GM21825 (cell line): Measurements from ENCODE around the gene CERK.

ENCODE experiments used
- ATAC-seq: cut with Tn5 transposase; IDR thresholded peaks from one replicate; pipeline ENCODE4 v1.9.1; 2021; ENCODE audit warnings: mild to moderate bottlenecking, moderate library complexity; ENCODE audit not compliant: unreplicated experiment

Gene CERK

DNA sequence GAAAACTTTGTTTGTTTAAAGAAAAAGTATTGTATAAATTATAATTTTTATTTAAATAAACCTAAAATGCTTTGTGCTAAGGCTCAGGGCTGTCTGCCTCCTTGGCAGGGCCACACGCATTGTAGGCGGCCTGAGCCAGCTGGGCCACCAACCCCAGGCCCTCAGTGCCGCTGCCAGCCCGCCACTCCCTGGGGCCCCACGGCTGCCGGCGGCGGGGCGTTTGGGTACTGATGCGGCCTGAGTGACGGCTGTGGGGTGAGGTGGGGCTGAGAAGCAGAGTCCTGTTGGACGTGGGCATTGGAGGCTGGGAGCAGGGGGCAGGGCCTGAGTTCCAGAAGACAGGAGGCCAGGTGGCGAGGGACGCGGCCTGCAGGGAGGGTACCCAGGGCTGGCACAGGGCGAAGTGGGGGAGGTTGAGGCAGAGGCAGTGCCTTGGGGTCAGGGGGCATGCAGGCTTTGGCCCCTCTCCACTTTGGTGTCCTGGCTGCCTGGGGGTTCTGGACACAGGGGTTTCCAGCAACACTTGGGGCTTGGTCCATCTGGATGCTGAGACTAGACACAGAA is 58.3 kb downstream of the CERK start:
- ATAC-seq = no peak

- no peak for ATAC-seq
Measured at GRCh38 chr22:46678785-46679700, 59.0 kb downstream of the CERK start.

DNA sequence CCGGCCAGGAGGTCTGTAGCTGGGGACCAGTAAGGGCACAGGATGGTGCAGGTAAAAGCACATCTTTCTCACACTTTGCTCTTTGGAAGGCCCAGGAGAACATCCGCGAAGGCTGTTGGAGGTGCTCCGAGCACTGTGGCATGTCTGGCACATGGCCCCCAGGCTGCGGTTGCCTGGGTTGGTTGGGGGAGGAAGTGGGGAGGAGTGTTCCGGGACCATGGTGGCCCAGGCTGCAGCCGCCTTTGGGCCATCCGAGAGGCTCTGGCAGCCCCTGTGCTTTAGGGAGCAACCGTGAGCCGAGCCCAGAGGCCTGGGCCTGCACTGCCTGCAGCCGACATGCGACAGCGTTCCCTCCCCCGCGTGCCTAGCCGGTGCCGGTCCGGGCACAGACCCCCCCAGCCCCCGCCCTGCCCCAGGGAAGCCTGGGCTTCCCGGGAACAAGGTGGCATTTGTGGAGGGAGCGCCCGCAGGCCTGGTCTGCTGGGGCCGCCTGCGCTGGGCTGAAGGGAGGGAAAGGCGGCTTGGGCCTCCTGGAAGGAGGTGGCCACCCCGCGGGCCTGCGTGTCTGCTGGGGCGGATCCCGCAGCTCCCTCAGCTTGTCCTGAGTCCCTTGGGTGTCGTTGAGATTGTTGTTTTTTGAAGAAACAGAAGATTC is 59.9 kb downstream of the CERK start:
- no peak for ATAC-seq

GRCh38 chr22:46677323-46678002 is 60.6 kb downstream of the CERK start:
- ATAC-seq = no peak

DNA sequence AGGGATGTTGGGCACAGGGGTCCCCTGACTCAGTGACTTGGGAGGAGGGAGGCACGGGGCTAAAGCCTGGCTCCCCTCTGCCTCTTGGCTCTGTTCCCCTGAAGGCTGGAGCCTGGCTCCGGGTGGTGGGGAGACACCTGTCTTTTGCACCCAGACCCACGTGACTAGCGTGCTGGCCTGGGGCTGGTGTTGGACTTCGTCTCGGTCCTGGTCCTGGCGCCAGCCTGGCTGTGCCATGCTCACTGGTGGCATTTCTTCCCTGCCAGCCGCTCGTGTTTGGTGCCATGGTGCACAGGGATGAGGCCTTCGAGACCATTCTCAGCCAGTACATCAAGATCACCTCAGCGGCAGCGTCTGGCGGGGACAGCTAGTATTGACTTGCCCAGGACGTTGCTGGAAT is 61.2 kb downstream of the CERK start:
- ATAC-seq = no peak

DNA sequence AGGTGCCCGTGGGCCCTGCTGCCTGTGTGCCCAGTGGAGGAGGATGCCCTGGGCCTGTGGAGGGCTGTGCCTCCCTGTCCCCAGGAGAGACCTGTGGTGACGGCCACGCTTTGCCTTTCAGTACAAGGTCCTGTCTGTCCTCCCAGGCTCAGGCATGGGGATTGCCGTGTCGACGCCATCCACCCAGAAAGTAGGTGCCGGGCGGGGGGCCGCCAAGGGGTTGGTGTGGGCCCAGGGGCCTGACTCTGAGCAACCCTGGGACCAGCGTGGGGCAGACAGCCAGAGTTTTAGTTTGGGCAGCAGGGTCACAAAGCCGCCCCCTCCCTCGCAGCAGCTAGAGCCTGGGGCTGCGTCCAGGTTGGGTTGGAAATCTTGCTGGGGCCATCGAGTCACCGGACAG is 61.6 kb downstream of the CERK start:
- ATAC-seq = no peak

- no peak for ATAC-seq
Measured at GRCh38 chr22:46675938-46676337, 62.1 kb downstream of the CERK start.

DNA sequence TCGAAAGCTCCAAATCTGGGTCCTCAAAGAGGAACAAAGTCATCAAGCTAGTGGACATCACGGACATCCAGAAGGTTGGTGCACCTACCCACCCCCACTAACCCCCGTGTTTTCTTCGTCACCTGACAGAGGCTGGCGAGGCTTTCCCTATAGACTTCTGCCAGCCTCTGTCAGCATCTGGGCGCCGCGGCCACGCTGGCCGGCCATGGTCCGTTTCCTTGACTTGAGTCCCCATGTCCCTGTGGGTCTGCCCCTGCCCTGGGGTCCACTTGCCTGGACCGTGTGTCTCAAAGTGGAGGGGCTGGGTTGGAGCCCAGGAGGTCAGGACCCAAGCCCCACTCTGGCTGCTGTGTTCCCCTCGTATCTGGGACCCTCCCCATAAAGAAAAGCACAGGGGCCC is 62.6 kb downstream of the CERK start:
- no peak for ATAC-seq

DNA sequence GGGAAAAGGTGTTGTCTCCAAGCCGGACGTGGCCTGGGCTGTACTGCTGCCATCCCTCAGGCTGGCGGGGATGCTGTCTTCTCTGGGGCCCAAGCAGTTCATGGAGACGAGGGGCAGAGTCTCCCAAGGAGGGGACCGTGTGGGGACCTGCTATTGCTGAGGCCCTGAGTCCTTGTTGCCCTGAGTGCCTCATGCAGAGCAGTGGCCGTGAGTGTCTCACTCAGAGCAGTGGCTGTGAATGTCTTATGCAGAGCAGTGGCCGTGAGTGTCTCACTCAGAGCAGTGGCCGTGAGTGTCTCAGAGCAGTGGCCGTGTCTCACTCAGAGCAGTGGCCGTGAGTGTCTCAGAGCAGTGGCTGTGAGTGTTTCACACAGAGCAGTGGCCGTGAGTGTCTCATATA is 63.1 kb downstream of the CERK start:
- ATAC-seq = no peak

DNA sequence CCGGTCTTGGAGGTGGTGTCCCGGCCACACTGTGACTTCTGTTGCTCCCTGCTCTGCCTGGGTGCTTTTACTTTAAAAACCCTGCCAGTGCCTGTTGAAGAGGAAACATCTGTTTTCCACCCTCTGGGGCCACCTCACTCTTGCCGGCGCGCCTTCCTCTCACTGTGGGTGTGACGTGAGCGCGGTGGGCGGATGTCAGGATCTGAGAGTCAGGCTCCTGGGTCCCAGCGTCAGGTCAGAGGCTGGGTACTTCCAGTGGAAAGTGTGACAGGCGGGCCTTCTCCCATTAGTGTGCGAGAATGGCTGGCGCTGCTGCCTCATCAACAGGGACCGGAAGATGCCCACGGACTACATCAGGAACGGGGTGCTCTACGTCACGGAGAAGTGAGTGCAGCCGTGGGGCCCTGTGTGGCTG is 63.7 kb downstream of the CERK start:
- ATAC-seq = no peak

DNA sequence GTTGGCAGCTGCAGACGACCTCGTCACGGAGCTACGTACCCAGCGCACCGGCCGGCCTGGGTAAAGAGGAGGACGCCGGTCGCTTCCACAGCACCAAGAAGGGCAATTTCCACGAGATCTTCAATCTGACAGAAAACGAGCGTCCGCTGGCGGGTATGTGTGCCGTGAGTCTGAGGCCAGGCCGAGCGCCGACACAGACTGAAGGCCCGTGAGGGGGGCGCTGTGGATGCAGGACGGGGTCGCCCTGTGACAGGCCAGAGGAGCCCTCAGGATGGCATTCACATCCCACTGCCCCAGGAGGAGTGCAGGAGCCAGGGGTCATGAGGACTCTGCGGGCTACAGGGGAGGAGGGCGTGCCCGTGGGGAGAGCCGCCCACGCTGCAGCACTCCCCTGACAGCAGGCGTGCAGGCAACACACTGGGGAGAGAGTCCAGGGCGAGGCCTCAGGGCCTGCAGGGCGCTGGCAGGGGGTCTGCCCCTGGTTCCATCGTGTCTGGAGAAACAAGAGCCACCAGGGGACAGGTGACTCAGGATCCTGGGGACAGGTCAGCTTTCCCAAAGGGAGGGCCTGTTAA is 64.3 kb downstream of the CERK start:
- no peak for ATAC-seq

DNA sequence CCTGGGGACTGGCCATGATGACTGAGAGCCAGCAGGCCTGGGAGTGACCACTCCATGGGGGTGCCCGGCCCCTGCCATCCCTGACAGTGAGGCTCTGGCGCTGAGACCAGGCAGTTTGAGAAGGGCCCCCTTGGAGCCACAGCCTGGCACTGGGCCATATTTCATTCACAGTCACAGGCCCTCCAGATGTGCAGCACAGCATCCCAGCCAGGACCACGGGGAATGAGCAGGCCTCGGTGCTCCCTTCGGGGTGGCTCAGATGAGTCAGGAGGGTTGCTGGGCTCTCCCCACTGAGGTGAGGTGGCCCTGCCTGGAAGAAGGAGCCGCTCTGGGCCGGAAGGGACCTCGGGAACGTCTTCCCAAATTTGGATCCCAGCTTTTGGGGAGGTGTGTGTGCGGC is 64.8 kb downstream of the CERK start:
- no peak for ATAC-seq

GRCh38 chr22:46672731-46673130 is 65.3 kb downstream of the CERK start:
- ATAC-seq = no peak

DNA sequence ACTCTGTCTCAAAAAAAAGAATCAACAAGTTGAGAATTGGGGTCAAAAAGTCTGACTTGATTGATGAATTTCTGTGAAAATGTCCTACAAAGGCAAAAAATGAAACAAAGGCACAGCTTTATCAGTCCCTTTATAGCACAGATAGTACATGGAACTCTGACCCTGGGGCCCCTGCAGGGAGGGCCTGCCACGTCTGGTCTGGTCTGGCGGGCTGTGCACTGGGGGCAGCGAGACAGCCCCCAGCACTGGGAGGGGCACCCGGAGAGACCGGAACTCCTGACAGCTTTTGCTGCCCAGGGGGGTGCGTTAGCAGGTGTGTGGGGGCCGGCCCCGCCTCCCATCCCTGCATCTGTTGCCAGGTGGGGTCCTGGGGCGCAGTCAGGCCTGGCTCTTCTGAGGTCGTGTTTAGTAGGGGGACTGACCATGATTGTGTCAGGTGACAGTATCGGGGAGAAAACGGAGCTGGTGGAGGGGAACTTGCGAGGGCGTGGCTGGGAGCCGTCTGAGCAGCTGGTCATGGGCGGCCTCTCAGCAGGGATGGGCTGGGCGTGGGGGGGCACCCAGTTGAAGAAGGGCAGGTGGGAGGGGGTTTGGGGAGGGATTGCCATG is 66.1 kb downstream of the CERK start:
- no peak for ATAC-seq

DNA sequence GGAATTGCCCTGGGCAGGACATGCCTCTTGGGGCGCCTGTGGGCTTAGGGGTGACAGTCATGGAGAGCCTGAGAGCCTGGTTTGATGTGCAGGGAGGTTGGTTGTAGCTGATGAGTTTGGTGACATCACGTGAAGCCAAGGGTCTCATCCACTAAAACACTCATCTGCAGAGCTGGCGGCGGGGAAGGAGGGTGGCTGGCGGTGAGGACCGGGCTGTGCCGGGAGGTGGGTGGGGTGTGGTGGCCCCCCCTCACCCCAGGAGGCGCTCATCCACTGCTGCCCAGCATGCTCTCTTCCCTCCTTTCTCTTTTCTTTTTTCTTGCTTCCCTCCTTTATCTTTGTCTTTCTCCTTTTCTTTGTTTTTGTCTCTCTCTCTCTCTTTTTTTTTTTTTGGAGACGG is 68.9 kb downstream of the CERK start:
- no peak for ATAC-seq

GRCh38 chr22:46668116-46668515 is 69.9 kb downstream of the CERK start:
- ATAC-seq = no peak

DNA sequence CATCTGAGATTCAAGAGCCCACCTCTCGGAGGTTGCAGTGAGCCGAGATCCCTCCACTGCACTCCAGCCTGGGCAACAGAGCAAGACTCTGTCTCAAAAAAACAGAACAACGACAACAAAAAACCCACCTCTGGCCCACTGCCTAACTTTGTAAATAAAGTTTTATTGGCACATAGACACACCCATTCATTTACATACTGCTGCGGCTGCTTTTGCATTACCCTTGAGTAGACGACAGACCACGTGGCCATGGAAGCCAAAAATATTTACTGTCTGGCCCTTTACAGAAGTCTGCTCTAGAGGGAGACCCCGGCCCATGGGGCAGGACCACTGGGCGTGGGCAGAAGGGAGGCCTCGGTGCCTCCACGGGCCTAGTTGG is 70.8 kb downstream of the CERK start:
- ATAC-seq = no peak

- ATAC-seq = no peak
Measured at GRCh38 chr22:46666577-46667244, 71.3 kb downstream of the CERK start.

GRCh38 chr22:46665751-46666280 is 72.2 kb downstream of the CERK start:
- ATAC-seq = no peak

- ATAC-seq = no peak
Measured at GRCh38 chr22:46665151-46665695, 72.8 kb downstream of the CERK start.
